Osteoblast (primary cell): Measurements from ENCODE around the gene CEP170B. TPM values are rescaled to one million over a fixed set of nuclear protein-coding genes. Genes with fewer than 3 reads are reported as not detected.

Source experiments
- DNase-seq: peaks from one replicate; pipeline ENCODE4 v3.0.0; 2011; ENCODE audit warnings: low spot score, mixed read lengths; ENCODE audit not compliant: insufficient read length; ENCODE audit errors: missing footprints
- H2AFZ ChIP-seq: 2 replicates; pipeline ENCODE4 v1.6.0; 2011; ENCODE audit warnings: mild to moderate bottlenecking, low read length
- H3K27ac ChIP-seq: 2 replicates; pipeline ENCODE4 v1.5.1; 2011; ENCODE audit warnings: mild to moderate bottlenecking, low read depth, low read length, moderate library complexity
- H3K27me3 ChIP-seq: 2 replicates; pipeline ENCODE4 v1.6.0; 2012; ENCODE audit warnings: mild to moderate bottlenecking, control low read depth, inconsistent platforms, low read length, moderate library complexity; ENCODE audit not compliant: insufficient read depth
- H3K36me3 ChIP-seq: 2 replicates; pipeline ENCODE4 v1.5.1; 2011; ENCODE audit warnings: mild to moderate bottlenecking, low read length, control low read depth, moderate library complexity; ENCODE audit not compliant: insufficient read depth
- H3K4me1 ChIP-seq: 2 replicates; pipeline ENCODE4 v1.5.1; 2011; ENCODE audit warnings: mild to moderate bottlenecking, low read length, control low read depth, moderate library complexity; ENCODE audit not compliant: insufficient read depth
- H3K4me2 ChIP-seq: 2 replicates; pipeline ENCODE4 v1.6.0; 2011; ENCODE audit warnings: mild to moderate bottlenecking, low read length; ENCODE audit not compliant: insufficient read depth
- H3K4me3 ChIP-seq: fragments of 200-600 bp; sonication (generic); 3 replicates; pipeline ENCODE4 v1.5.1; 2012; ENCODE audit warnings: mild to moderate bottlenecking, low read length, inconsistent platforms; ENCODE audit not compliant: insufficient read depth
- H3K79me2 ChIP-seq: 2 replicates; pipeline ENCODE4 v1.6.0; 2012; ENCODE audit warnings: mild to moderate bottlenecking, low read length, control low read depth, inconsistent platforms; ENCODE audit not compliant: insufficient read depth
- H3K9me3 ChIP-seq: 2 replicates; pipeline ENCODE4 v1.5.1; 2011; ENCODE audit warnings: low read depth, low read length, control low read depth
- H4K20me1 ChIP-seq: 2 replicates; pipeline ENCODE4 v1.6.0; 2012; ENCODE audit warnings: mild to moderate bottlenecking, low read length, control low read depth; ENCODE audit not compliant: insufficient read depth
- total RNA-seq: library from RNA; depleted of rRNA; stranded (reverse); fragments of >200 nt; gene quantifications from 2 replicates; pipeline ENCODE4 v1.2.3, GENCODE V29; 2012
- TF ChIP-seq, protein P1 (sequence below): IDR thresholded peaks from 2 replicates; pipeline ENCODE4 v1.5.1; 2011; ENCODE audit warnings: mild to moderate bottlenecking, low read depth, low read length, moderate library complexity; ENCODE audit errors: extremely low read depth

CEP170B gene
- total RNA-seq, 1 donor, result 21.0 TPM

DNA sequence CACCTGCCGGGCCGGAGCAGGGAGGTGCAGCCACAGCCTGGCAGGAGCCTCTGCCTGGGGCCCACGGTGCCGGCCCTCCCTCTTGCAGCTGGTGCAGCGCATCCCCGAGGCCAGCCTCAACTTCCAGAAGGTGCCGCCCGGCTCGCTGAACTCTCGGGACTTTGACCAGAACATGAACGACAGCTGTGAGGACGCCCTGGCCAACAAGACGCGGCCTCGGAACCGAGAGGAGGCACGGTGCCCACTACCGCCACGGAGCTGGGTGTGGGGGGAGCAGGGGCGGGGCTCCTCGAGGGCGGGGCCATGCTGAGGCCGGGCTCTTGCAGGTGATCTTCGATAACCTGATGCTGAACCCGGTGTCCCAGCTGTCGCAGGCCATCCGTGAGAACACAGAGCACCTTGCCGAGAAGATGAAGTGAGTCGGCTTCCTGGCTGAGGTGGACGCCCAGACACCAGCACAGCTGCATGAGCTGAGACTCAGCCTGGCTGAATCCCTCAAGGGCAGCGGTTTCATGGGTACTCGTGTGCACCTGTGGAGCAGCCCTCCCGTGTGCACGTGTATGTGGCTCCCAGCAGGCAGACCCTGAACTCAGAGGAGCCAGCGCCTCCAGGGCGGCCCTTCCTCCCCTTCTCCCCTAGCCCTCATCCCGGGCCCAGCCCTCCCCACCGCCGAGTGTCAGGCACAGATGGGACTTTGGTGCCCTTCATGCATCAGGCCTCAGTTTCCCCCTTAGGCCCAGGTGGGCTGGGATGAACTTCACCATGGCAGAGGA, 28.6 kb downstream of the CEP170B start:
- Histone ChIP-seq H2AFZ (no peak overlapping the region), H3K4me1 (no peaks in the 10 kb centered on the region), H3K27me3 (no peaks in the 10 kb centered on the region), H3K27ac (no peak overlapping the region), H4K20me1 (peaks cover 8% of the 10 kb centered on the region), H3K79me2 (no peaks in the 10 kb centered on the region), H3K4me2 (no peak overlapping the region), H3K9me3 (no peaks in the 10 kb centered on the region), H3K36me3 (peaks cover 2% of the 10 kb centered on the region), H3K4me3 (no peak overlapping the region)
- DNase-seq, result peak; percentile 69
- TF ChIP-seq, protein P1, sequence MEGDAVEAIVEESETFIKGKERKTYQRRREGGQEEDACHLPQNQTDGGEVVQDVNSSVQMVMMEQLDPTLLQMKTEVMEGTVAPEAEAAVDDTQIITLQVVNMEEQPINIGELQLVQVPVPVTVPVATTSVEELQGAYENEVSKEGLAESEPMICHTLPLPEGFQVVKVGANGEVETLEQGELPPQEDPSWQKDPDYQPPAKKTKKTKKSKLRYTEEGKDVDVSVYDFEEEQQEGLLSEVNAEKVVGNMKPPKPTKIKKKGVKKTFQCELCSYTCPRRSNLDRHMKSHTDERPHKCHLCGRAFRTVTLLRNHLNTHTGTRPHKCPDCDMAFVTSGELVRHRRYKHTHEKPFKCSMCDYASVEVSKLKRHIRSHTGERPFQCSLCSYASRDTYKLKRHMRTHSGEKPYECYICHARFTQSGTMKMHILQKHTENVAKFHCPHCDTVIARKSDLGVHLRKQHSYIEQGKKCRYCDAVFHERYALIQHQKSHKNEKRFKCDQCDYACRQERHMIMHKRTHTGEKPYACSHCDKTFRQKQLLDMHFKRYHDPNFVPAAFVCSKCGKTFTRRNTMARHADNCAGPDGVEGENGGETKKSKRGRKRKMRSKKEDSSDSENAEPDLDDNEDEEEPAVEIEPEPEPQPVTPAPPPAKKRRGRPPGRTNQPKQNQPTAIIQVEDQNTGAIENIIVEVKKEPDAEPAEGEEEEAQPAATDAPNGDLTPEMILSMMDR, result no peak

DNA sequence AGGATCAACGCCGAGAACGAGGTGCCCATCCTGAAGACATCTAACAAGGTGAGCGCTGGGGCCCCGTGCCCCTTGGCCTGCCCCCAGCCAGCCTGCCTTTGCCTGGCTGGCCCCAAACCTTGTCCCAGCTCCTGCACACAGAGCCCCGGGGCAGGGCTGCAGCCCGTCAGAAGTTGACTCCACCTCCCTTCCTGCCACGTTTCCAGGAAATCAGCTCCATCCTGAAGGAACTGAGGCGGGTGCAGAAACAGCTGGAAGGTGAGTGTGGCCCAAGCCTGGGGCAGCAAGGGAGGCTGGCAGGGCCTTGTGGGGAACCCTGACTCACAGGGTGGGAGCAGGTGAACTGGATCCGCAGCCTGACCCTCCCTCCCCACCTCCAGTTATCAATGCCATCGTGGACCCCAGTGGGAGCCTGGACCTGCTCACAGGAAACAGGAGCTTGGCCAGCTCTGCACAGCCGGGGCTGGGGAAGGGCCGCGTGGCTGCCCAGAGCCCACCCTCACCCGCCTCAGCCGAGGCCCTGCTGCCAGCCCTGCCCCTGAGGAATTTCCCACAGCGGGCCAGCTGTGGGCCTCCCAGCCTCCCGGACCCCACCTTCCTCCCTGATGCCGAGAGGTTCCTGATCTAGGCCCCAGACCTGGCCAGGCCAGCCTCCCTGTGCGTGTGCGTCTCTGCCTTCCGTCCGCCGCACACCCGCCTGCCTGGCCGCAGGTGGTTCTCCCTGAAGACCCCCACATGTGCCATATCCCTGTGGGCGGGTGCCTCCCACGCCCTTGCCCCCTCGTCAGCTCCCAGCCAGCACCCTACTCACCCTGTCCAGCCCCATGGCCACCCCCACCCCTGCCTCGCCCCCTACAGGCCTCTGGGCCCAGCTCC, 29.5 kb downstream of the CEP170B start:
- Histone ChIP-seq H3K4me1 (no peaks in the 10 kb centered on the region), H3K4me2 (no peak overlapping the region), H3K4me3 (no peak overlapping the region), H3K27ac (no peak overlapping the region), H3K27me3 (no peaks in the 10 kb centered on the region), H3K36me3 (peaks cover 2% of the 10 kb centered on the region), H3K79me2 (no peaks in the 10 kb centered on the region), H2AFZ (no peak overlapping the region), H3K9me3 (no peaks in the 10 kb centered on the region), H4K20me1 (peaks cover 8% of the 10 kb centered on the region)
- TF ChIP-seq, protein P1, result no peak
- peak; percentile 57 for DNase-seq

DNA sequence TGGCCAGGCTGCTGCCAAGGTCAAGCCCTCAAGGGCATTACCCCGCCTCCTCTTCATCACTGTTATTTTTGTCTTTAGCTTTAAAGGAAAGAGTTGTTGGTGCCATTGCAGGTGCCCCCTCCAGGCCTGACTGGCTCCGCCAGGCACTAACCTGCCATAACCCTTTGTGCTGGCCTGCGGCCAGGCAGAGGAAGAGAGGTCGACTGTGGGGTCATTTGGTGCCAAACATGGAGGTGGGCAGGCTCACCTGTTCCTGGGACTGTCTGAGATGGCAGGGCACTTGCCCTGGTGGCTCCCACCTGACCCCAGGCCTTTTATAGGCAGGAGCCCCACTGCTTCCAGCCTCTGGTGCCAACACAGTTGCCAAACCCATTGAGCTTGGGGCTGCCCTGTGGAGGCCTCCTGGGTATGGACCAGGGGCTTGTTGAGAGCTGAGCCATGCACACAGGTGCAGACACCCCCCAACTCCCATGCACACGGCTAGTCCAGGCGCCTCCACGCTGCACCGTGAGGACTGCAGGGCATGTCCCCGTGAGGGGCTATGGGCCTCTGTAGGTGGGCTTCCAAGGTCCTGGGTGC, 30.2 kb downstream of the CEP170B start:
- H2AFZ ChIP-seq, result no peak overlapping the region
- no peaks in the 10 kb centered on the region for H3K4me1 ChIP-seq
- H3K36me3 ChIP-seq, result peaks cover 2% of the 10 kb centered on the region
- no peak overlapping the region for H3K4me3 ChIP-seq
- TF ChIP-seq, protein P1, result no peak
- peaks cover 8% of the 10 kb centered on the region for H4K20me1 ChIP-seq
- H3K27ac ChIP-seq, result no peak overlapping the region
- peak; percentile 51 for DNase-seq
- no peaks in the 10 kb centered on the region for H3K27me3 ChIP-seq
- no peak overlapping the region for H3K4me2 ChIP-seq
- H3K9me3 ChIP-seq, result no peaks in the 10 kb centered on the region
- H3K79me2 ChIP-seq, result no peaks in the 10 kb centered on the region
